IMR-90 (cell line): ENCODE data around the gene HAGH. TPM values are rescaled to one million over a fixed set of nuclear protein-coding genes. Genes with fewer than 3 reads are reported as not detected.

Source experiments
- ATAC-seq: fragments of 200-7000 bp; cut with Tn5 transposase; 2 replicates; pipeline ENCODE4 v1.9.1; 2020; ENCODE audit warnings: low read depth, mild to moderate bottlenecking, moderate library complexity
- BruUV-seq: library from RNA; stranded (reverse); fragments of 400-500 nt; replicated peaks from 2 replicates; lab custom pipeline; 2021; lab: Mats Ljungman, UMichigan
- CTCF ChIA-PET: fragments of 300-600 bp; formaldehyde crosslinking; extraction: SDS; loops from one replicate; lab custom pipeline; 2021; ENCODE audit warnings: antibody characterized with exemption; lab: Yijun Ruan, JAX
- POLR2A ChIA-PET: fragments of 300-600 bp; sonication (Branson Sonifier 250); formaldehyde crosslinking; loops from one replicate; lab custom pipeline; 2022; ENCODE audit warnings: antibody characterized with exemption; ENCODE audit not compliant: unreplicated experiment; lab: Charles Lee
- DNase-seq: peaks from one replicate; pipeline ENCODE4 v3.0.0; 2013
- H2AFZ ChIP-seq: replicated peaks from 2 replicates; pipeline ENCODE3; 2013; ENCODE audit warnings: low read length, mild to moderate bottlenecking; ENCODE audit not compliant: poor library complexity
- H2AK5ac ChIP-seq: 2 replicates; pipeline ENCODE4 v1.6.1; 2013; ENCODE audit warnings: low read depth, low read length, inconsistent platforms
- H2AK9ac ChIP-seq: replicated peaks from 2 replicates; pipeline ENCODE3; 2013; ENCODE audit warnings: mild to moderate bottlenecking, low read depth, low read length, moderate library complexity; ENCODE audit not compliant: poor library complexity
- H2BK120ac ChIP-seq: 2 replicates; pipeline ENCODE4 v1.6.1; 2013; ENCODE audit warnings: low read depth, low read length, inconsistent platforms
- H2BK15ac ChIP-seq: 3 replicates; pipeline ENCODE4 v1.6.1; 2013; ENCODE audit warnings: low read depth, low read length, inconsistent platforms
- H2BK20ac ChIP-seq: 2 replicates; pipeline ENCODE4 v1.6.1; 2013; ENCODE audit warnings: low read depth, mild to moderate bottlenecking, inconsistent platforms, low read length, moderate library complexity
- H2BK5ac ChIP-seq: 2 replicates; pipeline ENCODE4 v1.6.1; 2013; ENCODE audit warnings: mild to moderate bottlenecking, low read depth, low read length, inconsistent platforms; ENCODE audit not compliant: poor library complexity, severe bottlenecking
- H3K14ac ChIP-seq: replicated peaks from 2 replicates; pipeline ENCODE4 v1.6.1; 2013; ENCODE audit warnings: low read depth, low read length, inconsistent platforms
- H3K18ac ChIP-seq: 2 replicates; pipeline ENCODE4 v1.6.1; 2013; ENCODE audit warnings: low read depth, low read length, control low read depth
- H3K23ac ChIP-seq: 2 replicates; pipeline ENCODE4 v1.6.1; 2013; ENCODE audit warnings: low read depth, low read length, inconsistent platforms
- H3K27ac ChIP-seq: 2 replicates; pipeline ENCODE4 v1.5.1; 2013; ENCODE audit warnings: mild to moderate bottlenecking, control low read depth, low read length; ENCODE audit not compliant: insufficient read depth
- H3K27me3 ChIP-seq: 2 replicates; pipeline ENCODE4 v1.6.1; 2013; ENCODE audit warnings: low read length; ENCODE audit not compliant: control insufficient read depth, insufficient read depth
- H3K36me3 ChIP-seq: 2 replicates; pipeline ENCODE4 v1.6.1; 2013; ENCODE audit warnings: low read length, mixed read lengths; ENCODE audit not compliant: control insufficient read depth, insufficient read depth
- H3K4ac ChIP-seq: 2 replicates; pipeline ENCODE4 v1.6.1; 2013; ENCODE audit warnings: low read depth, low read length, inconsistent platforms
- H3K4me1 ChIP-seq: 2 replicates; pipeline ENCODE4 v1.6.1; 2013; ENCODE audit warnings: low read length, mixed read lengths; ENCODE audit not compliant: control insufficient read depth, insufficient read depth
- H3K4me2 ChIP-seq: 2 replicates; pipeline ENCODE4 v1.6.1; 2013; ENCODE audit warnings: low read depth, mild to moderate bottlenecking, control low read depth, low read length, moderate library complexity
- H3K4me3 ChIP-seq: 2 replicates; pipeline ENCODE4 v1.5.1; 2013; ENCODE audit warnings: low read depth, mild to moderate bottlenecking, control low read depth, low read length, moderate library complexity; ENCODE audit not compliant: insufficient read depth
- H3K56ac ChIP-seq: 2 replicates; pipeline ENCODE4 v1.6.1; 2013; ENCODE audit warnings: low read length, inconsistent platforms; ENCODE audit not compliant: insufficient read depth; ENCODE audit errors: extremely low read depth
- H3K79me1 ChIP-seq, 2 experiments: 2 replicates each; pipeline ENCODE4 v1.6.1; 2013; ENCODE audit warnings: low read length in 2 of 2, inconsistent platforms in 1 of 2, low read depth in 1 of 2
- H3K9ac ChIP-seq: 2 replicates; pipeline ENCODE4 v1.6.1; 2013; ENCODE audit warnings: low read depth, low read length, control low read depth
- H3K9me1 ChIP-seq: 2 replicates; pipeline ENCODE4 v1.6.1; 2013; ENCODE audit warnings: low read length, inconsistent platforms; ENCODE audit not compliant: insufficient read depth
- H3K9me3 ChIP-seq: 2 replicates; pipeline ENCODE4 v1.6.1; 2013; ENCODE audit warnings: low read length; ENCODE audit not compliant: control insufficient read depth, insufficient read depth
- H4K20me1 ChIP-seq: 2 replicates; pipeline ENCODE4 v1.6.1; 2013; ENCODE audit warnings: low read length, inconsistent platforms; ENCODE audit not compliant: insufficient read depth
- H4K5ac ChIP-seq: 2 replicates; pipeline ENCODE4 v1.6.1; 2013; ENCODE audit warnings: mild to moderate bottlenecking, low read depth, low read length, control low read depth
- H4K8ac ChIP-seq, 2 experiments: 2 replicates each; pipeline ENCODE4 v1.6.1; 2013; ENCODE audit warnings: low read depth in 2 of 2, low read length in 2 of 2, control low read depth in 1 of 2, inconsistent platforms in 1 of 2
- H4K91ac ChIP-seq: 2 replicates; pipeline ENCODE4 v1.6.1; 2013; ENCODE audit warnings: low read depth, low read length, inconsistent platforms; ENCODE audit not compliant: insufficient read depth
- BHLHE40 ChIP-seq: fragments of 150-350 bp; IDR thresholded peaks from 2 replicates; pipeline ENCODE4 v1.6.1; 2016; ENCODE audit warnings: mild to moderate bottlenecking, low read depth, low read length
- CEBPB ChIP-seq: IDR thresholded peaks from 2 replicates; pipeline ENCODE4 v1.6.1; 2012; ENCODE audit warnings: low read depth, low read length, improper control_type of control experiment
- CHD1 ChIP-seq: IDR thresholded peaks from 2 replicates; pipeline ENCODE4 v1.6.1; 2012; ENCODE audit warnings: low read depth, low read length, improper control_type of control experiment
- CTCF ChIP-seq: conservative IDR thresholded peaks from 2 replicates; pipeline ENCODE4 v1.5.1; 2012; ENCODE audit warnings: mild to moderate bottlenecking, low read depth, low read length, improper control_type of control experiment
- FOS ChIP-seq: fragments of 150-350 bp; IDR thresholded peaks from 2 replicates; pipeline ENCODE4 v1.6.1; 2016; ENCODE audit warnings: low read depth, low read length
- MAFK ChIP-seq: IDR thresholded peaks from 2 replicates; pipeline ENCODE4 v1.6.1; 2012; ENCODE audit warnings: low read depth, low read length, improper control_type of control experiment
- MAZ ChIP-seq: IDR thresholded peaks from 2 replicates; pipeline ENCODE4 v1.6.1; 2012; ENCODE audit warnings: low read depth, mild to moderate bottlenecking, low read length, improper control_type of control experiment, moderate library complexity, borderline replicate concordance
- MXI1 ChIP-seq: IDR thresholded peaks from 2 replicates; pipeline ENCODE4 v1.6.1; 2012; ENCODE audit warnings: low read depth, mild to moderate bottlenecking, low read length, moderate library complexity, borderline replicate concordance
- NFE2L2 ChIP-seq: fragments of 150-350 bp; IDR thresholded peaks from 2 replicates; pipeline ENCODE4 v1.6.1; 2016; ENCODE audit warnings: low read depth, mild to moderate bottlenecking, low read length
- POLR2A ChIP-seq: IDR thresholded peaks from 2 replicates; pipeline ENCODE4 v1.6.1; 2012; ENCODE audit warnings: mild to moderate bottlenecking, low read depth, low read length
- RAD21 ChIP-seq: IDR thresholded peaks from 2 replicates; pipeline ENCODE4 v1.6.1; 2012; ENCODE audit warnings: low read length, improper control_type of control experiment
- RCOR1 ChIP-seq: IDR thresholded peaks from 2 replicates; pipeline ENCODE4 v1.6.1; 2012; ENCODE audit warnings: mild to moderate bottlenecking, low read length, improper control_type of control experiment; ENCODE audit not compliant: insufficient replicate concordance
- RFX5 ChIP-seq: IDR thresholded peaks from 2 replicates; pipeline ENCODE4 v1.8.0; 2012; ENCODE audit warnings: low read depth, mild to moderate bottlenecking, low read length, moderate library complexity
- SMC3 ChIP-seq: fragments of 150-350 bp; IDR thresholded peaks from 2 replicates; pipeline ENCODE4 v1.6.1; 2016; ENCODE audit warnings: low read depth, mild to moderate bottlenecking, antibody characterized with exemption, low read length, moderate library complexity
- USF2 ChIP-seq: fragments of 150-350 bp; IDR thresholded peaks from 2 replicates; pipeline ENCODE4 v1.6.1; 2017; ENCODE audit warnings: mild to moderate bottlenecking, antibody characterized with exemption, low read length, low read depth
- WGBS, 2 experiments: methylation state at CpG; one replicate each; pipeline versions ENCODE4 v1.1.5 to v1.1.7; 2013; ENCODE audit warnings: missing lambda C conversion rate in 2 of 2; ENCODE audit not compliant: insufficient read length in 1 of 2; ENCODE audit errors: extremely low coverage in 2 of 2; 5-methylcytosine and 5-hydroxymethylcytosine counted together
- dilution Hi-C: fragments of 300-500 bp; cut with HindIII; formaldehyde crosslinking; loops from one replicate; pipeline ENCODE4 v1.14.3; 2018; ENCODE audit warnings: low sequenced_read_pairs; ENCODE audit not compliant: unreplicated experiment
- in situ Hi-C: fragments of 300-500 bp; cut with MboI; formaldehyde crosslinking; loops from 3 replicates; pipeline ENCODE4 v1.14.3; 2019; ENCODE audit warnings: low sequenced_read_pairs, inconsistent platforms, mixed read lengths
- intact Hi-C: fragments of 100-400 bp; cut with micrococcal nuclease; formaldehyde crosslinking; loops from 2 replicates; pipeline ENCODE4 v1.10.0; 2022
- polyA plus RNA-seq, 3 experiments: library from polyadenylated mRNA; depleted of rRNA; stranded (reverse); fragments of >200 nt; gene quantifications; 2 replicates each; pipeline ENCODE4 v1.2.3, GENCODE V29; 2012; ENCODE audit warnings: low replicate concordance in 1 of 3
- total RNA-seq: library from RNA; depleted of rRNA; stranded (reverse); fragments of >200 nt; gene quantifications from 2 replicates; pipeline ENCODE4 v1.2.3, GENCODE V29; 2012
- TF ChIP-seq, protein P1 (sequence below): fragments of 150-350 bp; IDR thresholded peaks from 2 replicates; pipeline ENCODE4 v1.6.1; 2016; ENCODE audit warnings: low read depth, mild to moderate bottlenecking, low read length, moderate library complexity, borderline replicate concordance

Gene HAGH
- total and polyA plus RNA-seq, 2 of the 4 experiments (the other 2 are of a cell fraction), result 30.8 to 52.2 TPM

DNA sequence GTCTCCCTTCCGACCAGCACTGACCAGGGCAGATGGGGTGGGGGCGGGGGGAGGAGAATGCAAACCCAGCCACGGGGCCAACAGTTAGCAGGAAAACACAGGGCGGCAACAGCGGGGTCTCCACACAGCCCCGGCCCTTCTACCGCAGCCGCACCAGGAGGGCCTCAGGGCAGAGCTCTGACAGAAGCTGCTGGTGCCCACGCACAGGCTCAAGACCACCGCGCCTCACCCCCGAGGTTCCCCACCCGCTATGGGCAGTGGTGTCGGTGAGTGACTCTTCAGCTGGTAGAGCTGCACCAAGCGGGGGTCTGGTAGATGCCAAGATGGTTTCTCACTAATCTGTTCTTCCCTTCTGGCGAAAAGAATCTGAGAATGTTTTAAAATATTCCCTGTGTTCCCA, 16.1 kb downstream of the HAGH start:
- in situ Hi-C loops, result no loop called here
- no TSS peak for BruUV-seq
- H4K5ac ChIP-seq, result no peak overlapping the region
- dilution Hi-C loops, result no loop called here
- no peak for DNase-seq
- no peaks in the 10 kb centered on the region for H3K27me3 ChIP-seq
- no peak for ATAC-seq
- H2AFZ ChIP-seq, result no peak overlapping the region
- ChIA-PET CTCF (no interaction called here), POLR2A (no interaction called here)
- H3K36me3 ChIP-seq, result peaks cover 20% of the 10 kb centered on the region; the same call in 1 of the 2 replicates
- no peak overlapping the region for H3K4ac ChIP-seq
- H3K79me1 ChIP-seq, result 0 out of 4 replicates have a peak, but pooled peaks cover 0 to 2% of the 10 kb centered on the region in 2 experiments
- H3K18ac ChIP-seq, result no peak overlapping the region
- no peak overlapping the region for H2BK120ac ChIP-seq
- H3K23ac ChIP-seq, result no peak overlapping the region
- H3K4me3 ChIP-seq, result no peak overlapping the region
- H3K27ac ChIP-seq, result no peak overlapping the region
- no peaks in the 10 kb centered on the region for H3K9me3 ChIP-seq
- 93% methylated on average over 3 of the region's 16 CpGs; no CpG with 5 or more reads in 1 of the 2 experiments for WGBS, 2 experiments
- intact Hi-C loops, result no loop called here
- TF ChIP-seq POLR2A (no peak), CHD1 (no peak), FOS (no peak), MXI1 (no peak), RFX5 (no peak), RCOR1 (no peak), SMC3 (no peak), USF2 (no peak), RAD21 (no peak), MAZ (no peak), CEBPB (no peak), MAFK (no peak), BHLHE40 (no peak), NFE2L2 (no peak), CTCF (no peak)
- TF ChIP-seq, protein P1, sequence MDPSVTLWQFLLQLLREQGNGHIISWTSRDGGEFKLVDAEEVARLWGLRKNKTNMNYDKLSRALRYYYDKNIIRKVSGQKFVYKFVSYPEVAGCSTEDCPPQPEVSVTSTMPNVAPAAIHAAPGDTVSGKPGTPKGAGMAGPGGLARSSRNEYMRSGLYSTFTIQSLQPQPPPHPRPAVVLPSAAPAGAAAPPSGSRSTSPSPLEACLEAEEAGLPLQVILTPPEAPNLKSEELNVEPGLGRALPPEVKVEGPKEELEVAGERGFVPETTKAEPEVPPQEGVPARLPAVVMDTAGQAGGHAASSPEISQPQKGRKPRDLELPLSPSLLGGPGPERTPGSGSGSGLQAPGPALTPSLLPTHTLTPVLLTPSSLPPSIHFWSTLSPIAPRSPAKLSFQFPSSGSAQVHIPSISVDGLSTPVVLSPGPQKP, result no peak
- no peak overlapping the region for H2AK5ac ChIP-seq
- peaks cover 2% of the 10 kb centered on the region; the same call in 1 of the 2 replicates for H3K9me1 ChIP-seq
- no peak overlapping the region for H2BK15ac ChIP-seq
- no peak overlapping the region for H2BK5ac ChIP-seq
- H3K4me2 ChIP-seq, result no peak overlapping the region
- H3K9ac ChIP-seq, result no peak overlapping the region
- H4K20me1 ChIP-seq, result no peaks in the 10 kb centered on the region
- H3K56ac ChIP-seq, result no peak overlapping the region
- H3K14ac ChIP-seq, result no peak overlapping the region
- H4K8ac ChIP-seq, result no peak overlapping the region
- H3K4me1 ChIP-seq, result peaks cover 4% of the 10 kb centered on the region; the same call in 1 of the 2 replicates
- no peak overlapping the region for H4K91ac ChIP-seq
- no peak overlapping the region for H2AK9ac ChIP-seq
- no peak overlapping the region for H2BK20ac ChIP-seq
